ENCODE data around the gene IGSF9.

- TF ChIP-seq CTCF (conservative IDR thresholded peaks at IDR 0.05), result no peak
- TF ChIP-seq EZH2 (IDR thresholded peaks at IDR 0.05; ENCODE audit: low read depth), result no peak
These were observed 46.9 kb downstream of the IGSF9 start for GRCh38 chr1:159898527-159898926.

Data from PC-9 (cell line).